ENCODE results near the gene SLC66A1. TPM values are rescaled to one million over a fixed set of nuclear protein-coding genes. Genes with fewer than 3 reads are reported as not detected.

SLC66A1 gene
- total RNA-seq, 6 donors from 2014 or later = 15.6 to 30.3 (median 24.3) TPM

- H3K27me3 ChIP-seq = no peaks in the 10 kb centered on the region
- no peaks in the 10 kb centered on the region for H3K9me3 ChIP-seq
- 56 to 72% methylated on average over 6 of the region's 6 CpGs for WGBS, 2 donors
- no peak overlapping the region for H3K27ac ChIP-seq
- peaks cover 11 to 31% (median 13%) of the 10 kb centered on the region in 4 donors for H3K4me1 ChIP-seq
- no peak overlapping the region for H3K4me3 ChIP-seq
- no peak for ATAC-seq (ENCODE audit: low FRiP score in 2 of 2)
- no peak for DNase-seq
- no peak for TF ChIP-seq POLR2AphosphoS5 (IDR thresholded peaks at IDR 0.05)
- TF ChIP-seq EP300 (IDR thresholded peaks at IDR 0.05) = no peak
- no peak for TF ChIP-seq CTCF (IDR thresholded peaks at IDR 0.05)
- peaks cover 15 to 80% (median 46%) of the 10 kb centered on the region in 4 donors for H3K36me3 ChIP-seq
Measured at GRCh38 chr1:19346026-19346425, 33.9 kb downstream of the SLC66A1 start.

- 49 to 69% methylated on average over 13 to 14 of the region's 14 CpGs for WGBS, 2 donors
- Histone ChIP-seq H3K4me3 (no peak overlapping the region), H3K27me3 (no peaks in the 10 kb centered on the region), H3K36me3 (peaks cover 25 to 83% (median 49%) of the 10 kb centered on the region in 4 donors), H3K27ac (peak overlapping the region in 2 of 4 donors; percentile 42 to 56), H3K4me1 (peaks cover 11 to 25% (median 13%) of the 10 kb centered on the region in 4 donors), H3K9me3 (no peaks in the 10 kb centered on the region)
- peak in 1 of 2 donors; percentile 47 for ATAC-seq (ENCODE audit: low FRiP score in 2 of 2)
- TF ChIP-seq POLR2AphosphoS5 (IDR thresholded peaks at IDR 0.05) (no peak), CTCF (IDR thresholded peaks at IDR 0.05) (no peak), EP300 (IDR thresholded peaks at IDR 0.05) (no peak), POLR2A (IDR thresholded peaks at IDR 0.05) (no peak)
- DNase-seq = peak in 1 of 2 donors; percentile 58
Measured at GRCh38 chr1:19347533-19348172, 35.5 kb downstream of the SLC66A1 start.

GRCh38 chr1:19348441-19349198 is 36.5 kb downstream of the SLC66A1 start:
- no peak for DNase-seq
- no peaks in the 10 kb centered on the region for H3K9me3 ChIP-seq
- TF ChIP-seq EP300 (IDR thresholded peaks at IDR 0.05) (no peak), POLR2AphosphoS5 (IDR thresholded peaks at IDR 0.05) (no peak), POLR2A (IDR thresholded peaks at IDR 0.05) (no peak), CTCF (IDR thresholded peaks at IDR 0.05) (no peak)
- H3K27ac ChIP-seq = peak overlapping the region in 2 of 4 donors; percentile 42 to 43
- H3K27me3 ChIP-seq = no peaks in the 10 kb centered on the region
- peaks cover 19 to 83% (median 49%) of the 10 kb centered on the region in 4 donors for H3K36me3 ChIP-seq
- 74 to 85% methylated on average over 13 to 15 of the region's 15 CpGs for WGBS, 2 donors
- H3K4me3 ChIP-seq = no peak overlapping the region
- no peak for ATAC-seq (ENCODE audit: low FRiP score in 2 of 2)
- H3K4me1 ChIP-seq = peaks cover 11 to 25% (median 13%) of the 10 kb centered on the region in 4 donors

GRCh38 chr1:19349999-19350398 is 37.9 kb downstream of the SLC66A1 start:
- H3K36me3 ChIP-seq = peaks cover 27 to 83% (median 52%) of the 10 kb centered on the region in 4 donors
- WGBS, 2 donors = 86 to 88% methylated on average over 8 to 17 of the region's 17 CpGs
- peaks cover 11 to 19% (median 13%) of the 10 kb centered on the region in 4 donors for H3K4me1 ChIP-seq

More at GRCh38 chr1:19349999-19350398, 37.9 kb downstream of the SLC66A1 start:
- ATAC-seq (ENCODE audit: low FRiP score in 2 of 2) (peak in 1 of 2 donors; percentile 13), DNase-seq (no peak)
- Histone ChIP-seq H3K9me3 (no peaks in the 10 kb centered on the region), H3K27me3 (no peaks in the 10 kb centered on the region), H3K4me3 (no peak overlapping the region), H3K27ac (no peak overlapping the region)
- TF ChIP-seq EP300 (IDR thresholded peaks at IDR 0.05) (no peak), CTCF (IDR thresholded peaks at IDR 0.05) (no peak), POLR2A (IDR thresholded peaks at IDR 0.05) (no peak), POLR2AphosphoS5 (IDR thresholded peaks at IDR 0.05) (no peak)
